Smooth muscle cell (in vitro differentiated cells): Measurements from ENCODE around the gene IL11. TPM values are rescaled to one million over a fixed set of nuclear protein-coding genes. Genes with fewer than 3 reads are reported as not detected.

ENCODE experiments used
- DNase-seq: peaks from one replicate; lab custom pipeline; 2025; ENCODE audit not compliant: unreplicated experiment; lab: John Stamatoyannopoulos, UW
- H2AFZ ChIP-seq: fragments of 200-600 bp; sonication (generic); 2 replicates; pipeline ENCODE4 v1.6.0; 2016; ENCODE audit warnings: antibody characterized with exemption, low read depth, mild to moderate bottlenecking
- H3F3A ChIP-seq: fragments of 200-600 bp; sonication (generic); 2 replicates; pipeline ENCODE4 v1.6.0; 2017; ENCODE audit warnings: antibody characterized with exemption, low read depth
- H3K27ac ChIP-seq: fragments of 200-600 bp; sonication (generic); 2 replicates; pipeline ENCODE4 v1.5.1; 2016; ENCODE audit warnings: low read depth, mild to moderate bottlenecking
- H3K27me3 ChIP-seq: fragments of 200-600 bp; sonication (generic); 2 replicates; pipeline ENCODE4 v1.6.1; 2016; ENCODE audit warnings: low read depth, mild to moderate bottlenecking
- H3K36me3 ChIP-seq: fragments of 200-600 bp; sonication (generic); 2 replicates; pipeline ENCODE4 v1.5.1; 2016; ENCODE audit warnings: low read depth
- H3K4me1 ChIP-seq: fragments of 200-600 bp; sonication (generic); 2 replicates; pipeline ENCODE4 v1.5.1; 2016; ENCODE audit warnings: low read depth
- H3K4me2 ChIP-seq: fragments of 200-600 bp; sonication (generic); 2 replicates; pipeline ENCODE4 v1.6.0; 2016; ENCODE audit warnings: mild to moderate bottlenecking
- H3K4me3 ChIP-seq: fragments of 200-600 bp; sonication (generic); 2 replicates; pipeline ENCODE4 v1.5.1; 2016; ENCODE audit warnings: mild to moderate bottlenecking
- H3K79me2 ChIP-seq: fragments of 200-600 bp; sonication (generic); 2 replicates; pipeline ENCODE4 v1.6.0; 2016; ENCODE audit warnings: low read depth, mild to moderate bottlenecking
- H3K9ac ChIP-seq: fragments of 200-600 bp; sonication (generic); 2 replicates; pipeline ENCODE4 v1.6.0; 2016; ENCODE audit warnings: low read depth
- H3K9me3 ChIP-seq: fragments of 200-600 bp; sonication (generic); replicated peaks from 2 replicates; pipeline ENCODE4 v1.5.1; 2016; ENCODE audit warnings: low read depth
- H4K20me1 ChIP-seq: fragments of 200-600 bp; sonication (generic); 2 replicates; pipeline ENCODE4 v1.6.0; 2016; ENCODE audit warnings: low read depth
- CTCF ChIP-seq: fragments of 200-600 bp; sonication (generic); IDR thresholded peaks from 2 replicates; pipeline ENCODE4 v1.5.1; 2017; ENCODE audit warnings: borderline replicate concordance, mild to moderate bottlenecking, antibody characterized with exemption; ENCODE audit not compliant: insufficient read depth, poor library complexity, severe bottlenecking
- WGBS: methylation state at CpG from one replicate; pipeline ENCODE4 v1.1.7; 2016; ENCODE audit warnings: low lambda C conversion rate; 5-methylcytosine and 5-hydroxymethylcytosine counted together
- polyA plus RNA-seq: library from polyadenylated mRNA; unstranded; fragments of >200 nt; fragmentation: Nextera tagmentation; extraction: Ambion mirVana; gene quantifications from 2 replicates; pipeline ENCODE4 v1.2.1, GENCODE V29; 2016
- total RNA-seq: library from RNA; depleted of rRNA; stranded (reverse); fragments of >200 nt; gene quantifications from 2 replicates; pipeline ENCODE4 v1.2.3, GENCODE V29; 2014

Gene IL11
- total and polyA plus RNA-seq, 2 experiments from 2014 or later: 40.1 to 66.4 TPM

GRCh38 chr19:55353803-55354697 lies 16.2 kb downstream of the IL11 start:
- no peak for TF ChIP-seq CTCF
- WGBS: 3% methylated on average over 43 of the region's 72 CpGs
- Histone ChIP-seq H3K27me3 (peaks cover 20% of the 10 kb centered on the region), H3K4me3 (peak overlapping the region; percentile 56), H3K27ac (no peak overlapping the region), H3K9me3 (no peaks in the 10 kb centered on the region), H3K4me1 (no peaks in the 10 kb centered on the region), H4K20me1 (no peaks in the 10 kb centered on the region), H3K4me2 (peak overlapping the region; percentile 91), H3K79me2 (no peaks in the 10 kb centered on the region), H3K36me3 (no peaks in the 10 kb centered on the region), H2AFZ (no peak overlapping the region), H3K9ac (no peak overlapping the region), H3F3A (no peaks in the 10 kb centered on the region)
- DNase-seq: peak; percentile 71

- TF ChIP-seq CTCF: no peak
- H3F3A ChIP-seq: no peaks in the 10 kb centered on the region
- no peak overlapping the region for H3K9ac ChIP-seq
- peaks cover under 1% of the 10 kb centered on the region for H3K4me1 ChIP-seq
- H3K27ac ChIP-seq: no peak overlapping the region
- no peaks in the 10 kb centered on the region for H3K9me3 ChIP-seq
- no peaks in the 10 kb centered on the region for H4K20me1 ChIP-seq
- H2AFZ ChIP-seq: no peak overlapping the region
- H3K4me3 ChIP-seq: peak overlapping the region; percentile 56
- H3K36me3 ChIP-seq: no peaks in the 10 kb centered on the region
- DNase-seq: no peak
- WGBS: 19% methylated on average over 23 of the region's 24 CpGs
- H3K4me2 ChIP-seq: peak overlapping the region; percentile 91
- peaks cover 20% of the 10 kb centered on the region for H3K27me3 ChIP-seq
- no peaks in the 10 kb centered on the region for H3K79me2 ChIP-seq
Observed at GRCh38 chr19:55353356-55353802, 16.9 kb downstream of the IL11 start.

- 83% methylated on average over 25 of the region's 25 CpGs for WGBS
- Histone ChIP-seq H4K20me1 (no peaks in the 10 kb centered on the region), H3K36me3 (no peaks in the 10 kb centered on the region), H2AFZ (no peak overlapping the region), H3K27ac (no peak overlapping the region), H3K4me1 (peaks cover 5% of the 10 kb centered on the region), H3K79me2 (no peaks in the 10 kb centered on the region), H3K9me3 (no peaks in the 10 kb centered on the region), H3F3A (no peaks in the 10 kb centered on the region), H3K4me2 (no peak overlapping the region), H3K27me3 (peaks cover 20% of the 10 kb centered on the region), H3K9ac (no peak overlapping the region), H3K4me3 (no peak overlapping the region)
- no peak for TF ChIP-seq CTCF
- DNase-seq: no peak
Observed at GRCh38 chr19:55352549-55353145, 17.6 kb downstream of the IL11 start.
